Measurements from ENCODE around the gene MYADML2.
A peak's percentile ranks its signal among the peaks of the same experiment; 100 is the strongest.
"Not testable (repeated sequence)": the region's sequence is repeated elsewhere in the genome, so short reads cannot be mapped to it uniquely, and the experiment has no call there.

Gene MYADML2

GRCh38 chr17:81922566-81923301 lies 24.3 kb downstream of the MYADML2 start:
- DNase-seq: no peak

GRCh38 chr17:81921996-81922565 lies 25.0 kb downstream of the MYADML2 start:
- no peak for DNase-seq

- no peak for DNase-seq
Observed at GRCh38 chr17:81921537-81921862, 25.5 kb downstream of the MYADML2 start.

- DNase-seq: no peak
Observed at GRCh38 chr17:81920612-81921536, 26.2 kb downstream of the MYADML2 start.

GRCh38 chr17:81918832-81919545 lies 28.0 kb downstream of the MYADML2 start:
- DNase-seq: no peak

GRCh38 chr17:81918333-81918669 lies 28.7 kb downstream of the MYADML2 start:
- DNase-seq: not testable (repeated sequence)

- peak; percentile 82 for DNase-seq
Observed at GRCh38 chr17:81917565-81918332, 29.3 kb downstream of the MYADML2 start, which contains the start of gene SIRT7. Gene SIRT7 (minus strand): TSS chr17:81918176. CDS start chr17:81918131, 45 bp downstream.

- DNase-seq: no peak
Observed at GRCh38 chr17:81916234-81917001, 30.6 kb downstream of the MYADML2 start.

GRCh38 chr17:81915331-81915730 lies 31.7 kb downstream of the MYADML2 start:
- DNase-seq: no peak

GRCh38 chr17:81914103-81914850 lies 32.8 kb downstream of the MYADML2 start:
- no peak for DNase-seq

GRCh38 chr17:81913394-81914102 lies 33.5 kb downstream of the MYADML2 start:
- DNase-seq: no peak

GRCh38 chr17:81912441-81913309 lies 34.4 kb downstream of the MYADML2 start:
- DNase-seq: no peak

- no peak for DNase-seq
Observed at GRCh38 chr17:81911969-81912368, 35.1 kb downstream of the MYADML2 start.

- DNase-seq: peak; percentile 93
Observed at GRCh38 chr17:81911277-81911961, 35.6 kb downstream of the MYADML2 start, which contains the start of gene PCYT2. Gene PCYT2 (minus strand): TSS chr17:81911399. CDS start chr17:81911355, 44 bp downstream.

GRCh38 chr17:81910840-81911276 lies 36.2 kb downstream of the MYADML2 start:
- DNase-seq: no peak

GRCh38 chr17:81909966-81910839 lies 36.8 kb downstream of the MYADML2 start:
- no peak for DNase-seq

GRCh38 chr17:81909231-81909630 lies 37.8 kb downstream of the MYADML2 start:
- DNase-seq: no peak

All from activated CD4-positive, CD25-positive, alpha-beta regulatory T cell treated with anti-CD3 and anti-CD28 coated beads, Interleukin-2, amount 50 U/mL, for 72 hours (primary cell).